ENCODE measurements around the gene MFAP4.

MFAP4 gene

DNA sequence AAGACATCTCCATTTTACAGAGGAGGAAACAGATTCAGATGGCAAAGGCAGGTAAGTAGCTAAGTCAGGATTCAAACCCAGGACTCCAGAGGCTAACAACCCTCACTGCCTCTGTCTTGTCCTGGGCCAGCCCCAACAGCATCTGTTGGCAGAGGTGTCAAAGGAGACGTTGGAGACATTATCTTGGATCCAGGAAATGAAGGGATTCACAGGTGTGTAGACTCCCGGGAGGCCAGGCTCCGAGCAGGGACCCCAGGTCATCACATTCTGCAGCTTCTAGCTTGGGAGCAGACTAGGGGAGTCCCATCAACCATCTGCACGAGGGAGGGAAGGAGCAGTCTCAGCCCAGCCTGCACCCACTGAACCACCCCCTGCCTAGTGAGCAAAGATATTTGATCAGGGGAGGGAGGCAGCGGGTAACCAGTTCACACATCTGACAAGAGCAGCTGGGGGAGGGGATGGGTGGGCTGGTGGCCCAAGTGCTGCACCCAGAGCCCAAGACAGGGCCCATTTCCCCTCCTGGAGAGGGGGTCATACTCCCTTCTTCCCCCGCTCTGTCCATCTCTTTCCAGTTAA, 23.4 kb downstream of the MFAP4 start:
- H3K4me2 ChIP-seq (ENCODE audit: low read depth, low read length, poor library complexity, severe bottlenecking): peak overlapping the region; percentile 67
- no peaks in the 10 kb centered on the region for H3K9me3 ChIP-seq (ENCODE audit: insufficient read depth, low read length)
- H3K4me3 ChIP-seq (ENCODE audit: insufficient read depth, low read length, poor library complexity, severe bottlenecking): no peak overlapping the region
- TF ChIP-seq EZH2phosphoT487 (conservative IDR thresholded peaks at IDR 0.05; ENCODE audit: low read length): no peak
- TF ChIP-seq, protein P1, sequence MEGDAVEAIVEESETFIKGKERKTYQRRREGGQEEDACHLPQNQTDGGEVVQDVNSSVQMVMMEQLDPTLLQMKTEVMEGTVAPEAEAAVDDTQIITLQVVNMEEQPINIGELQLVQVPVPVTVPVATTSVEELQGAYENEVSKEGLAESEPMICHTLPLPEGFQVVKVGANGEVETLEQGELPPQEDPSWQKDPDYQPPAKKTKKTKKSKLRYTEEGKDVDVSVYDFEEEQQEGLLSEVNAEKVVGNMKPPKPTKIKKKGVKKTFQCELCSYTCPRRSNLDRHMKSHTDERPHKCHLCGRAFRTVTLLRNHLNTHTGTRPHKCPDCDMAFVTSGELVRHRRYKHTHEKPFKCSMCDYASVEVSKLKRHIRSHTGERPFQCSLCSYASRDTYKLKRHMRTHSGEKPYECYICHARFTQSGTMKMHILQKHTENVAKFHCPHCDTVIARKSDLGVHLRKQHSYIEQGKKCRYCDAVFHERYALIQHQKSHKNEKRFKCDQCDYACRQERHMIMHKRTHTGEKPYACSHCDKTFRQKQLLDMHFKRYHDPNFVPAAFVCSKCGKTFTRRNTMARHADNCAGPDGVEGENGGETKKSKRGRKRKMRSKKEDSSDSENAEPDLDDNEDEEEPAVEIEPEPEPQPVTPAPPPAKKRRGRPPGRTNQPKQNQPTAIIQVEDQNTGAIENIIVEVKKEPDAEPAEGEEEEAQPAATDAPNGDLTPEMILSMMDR (IDR thresholded peaks at IDR 0.05; ENCODE audit: insufficient read depth, low read length, poor library complexity, severe bottlenecking): no peak
- 0 out of 2 replicates have a peak, but pooled peaks cover 3% of the 10 kb centered on the region for H3F3A ChIP-seq (ENCODE audit: insufficient read depth)
- H3K27ac ChIP-seq (ENCODE audit: low read depth, low read length): no peak overlapping the region
- H3K27me3 ChIP-seq (ENCODE audit: low read length): no peaks in the 10 kb centered on the region
- no peaks in the 10 kb centered on the region for H3K36me3 ChIP-seq (ENCODE audit: low read length)
- H2AFZ ChIP-seq (ENCODE audit: low read depth, low read length, severe bottlenecking): no peak overlapping the region
- H3K79me2 ChIP-seq (ENCODE audit: insufficient read depth, low read length): no peaks in the 10 kb centered on the region
- H3K9me2 ChIP-seq (replicated peaks; ENCODE audit: insufficient read depth, low read length): no peaks in the 10 kb centered on the region
- no peak overlapping the region for H3K9ac ChIP-seq (ENCODE audit: low read length)
- H4K20me1 ChIP-seq (ENCODE audit: low read depth, low read length): no peaks in the 10 kb centered on the region

DNA sequence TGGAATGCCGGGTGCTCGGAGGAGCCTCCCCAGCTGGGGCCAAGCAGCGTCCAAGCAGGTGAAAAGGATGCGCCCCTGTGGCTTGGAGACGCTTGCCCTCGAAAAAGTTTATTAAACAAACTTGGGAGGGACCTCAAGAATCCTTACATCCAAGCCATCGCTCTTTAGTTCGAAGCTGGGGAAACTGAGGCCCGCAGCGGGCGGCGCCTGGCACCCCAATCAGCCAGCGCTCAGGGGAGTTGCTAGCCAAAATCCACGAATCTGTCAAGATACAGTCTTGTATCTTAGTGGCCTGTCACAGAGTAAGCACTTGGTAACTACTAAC, 23.9 kb downstream of the MFAP4 start:
- H3K36me3 ChIP-seq (ENCODE audit: low read length): no peaks in the 10 kb centered on the region
- TF ChIP-seq EZH2phosphoT487 (conservative IDR thresholded peaks at IDR 0.05; ENCODE audit: low read length): no peak
- TF ChIP-seq, protein P1 (IDR thresholded peaks at IDR 0.05; ENCODE audit: insufficient read depth, low read length, poor library complexity, severe bottlenecking): peak; percentile 13
- H3K27ac ChIP-seq (ENCODE audit: low read depth, low read length): no peak overlapping the region
- H3K9me3 ChIP-seq (ENCODE audit: insufficient read depth, low read length): no peaks in the 10 kb centered on the region
- H3K4me3 ChIP-seq (ENCODE audit: insufficient read depth, low read length, poor library complexity, severe bottlenecking): peak overlapping the region; percentile 64
- no peaks in the 10 kb centered on the region for H3K27me3 ChIP-seq (ENCODE audit: low read length)
- no peaks in the 10 kb centered on the region for H4K20me1 ChIP-seq (ENCODE audit: low read depth, low read length)
- peak overlapping the region; percentile 95 for H2AFZ ChIP-seq (ENCODE audit: low read depth, low read length, severe bottlenecking)
- H3K9me2 ChIP-seq (replicated peaks; ENCODE audit: insufficient read depth, low read length): no peaks in the 10 kb centered on the region
- H3F3A ChIP-seq (ENCODE audit: insufficient read depth): 0 out of 2 replicates have a peak, but pooled peaks cover 3% of the 10 kb centered on the region
- no peaks in the 10 kb centered on the region for H3K79me2 ChIP-seq (ENCODE audit: insufficient read depth, low read length)
- H3K9ac ChIP-seq (ENCODE audit: low read length): peak overlapping the region; percentile 53; the same call in 1 of the 2 replicates
- H3K4me2 ChIP-seq (ENCODE audit: low read depth, low read length, poor library complexity, severe bottlenecking): peak overlapping the region; percentile 67

DNA sequence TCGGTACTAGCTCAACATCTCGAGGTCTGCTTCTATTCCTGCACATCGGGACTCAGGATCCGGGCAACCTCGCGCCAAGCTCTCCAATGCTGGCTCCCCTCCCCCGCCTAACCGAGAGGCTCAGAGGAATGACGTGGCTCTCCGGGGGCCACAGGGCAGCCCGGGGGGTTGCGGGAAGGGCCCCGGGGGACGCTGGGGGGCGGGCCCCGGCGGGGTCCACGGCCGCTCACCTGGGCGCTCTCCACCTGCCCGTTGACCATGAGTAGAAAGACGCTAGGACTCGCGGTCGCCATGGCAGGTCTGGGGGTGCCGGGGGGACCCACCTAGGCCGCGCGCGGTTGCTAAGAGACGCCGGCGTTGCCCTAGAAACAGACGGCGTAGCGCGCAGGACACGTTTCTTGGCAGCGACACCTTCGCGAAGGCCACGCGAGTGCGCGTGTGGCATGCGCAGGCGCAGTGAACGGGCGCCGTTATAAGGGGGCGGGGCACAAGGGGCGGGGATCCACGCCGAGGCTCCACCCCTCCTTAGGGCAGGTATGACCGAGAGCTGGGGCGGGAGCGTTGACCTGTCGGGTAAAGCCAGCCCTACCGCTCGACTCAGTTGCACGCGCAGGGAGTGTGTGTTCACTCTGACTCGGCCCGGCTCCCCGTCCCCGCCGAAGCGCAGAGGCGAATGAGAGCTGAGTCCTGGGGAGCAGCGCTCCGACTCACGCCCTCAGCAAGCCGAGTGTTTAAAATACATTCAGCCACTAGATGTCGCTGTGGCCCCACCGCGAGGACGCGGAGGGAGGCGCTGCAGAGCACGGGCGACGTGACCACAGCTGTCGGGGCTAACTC, 24.5 kb downstream of the MFAP4 start, which contains the start of gene B9D1:
Gene B9D1, minus strand, starts transcription at position 447 of the 837 bp plus-strand sequence. Its CDS starts 154 bp downstream, at position 293.
- H3K9me2 ChIP-seq (replicated peaks; ENCODE audit: insufficient read depth, low read length): no peaks in the 10 kb centered on the region
- TF ChIP-seq EZH2phosphoT487 (conservative IDR thresholded peaks at IDR 0.05; ENCODE audit: low read length): no peak
- TF ChIP-seq, protein P1 (IDR thresholded peaks at IDR 0.05; ENCODE audit: insufficient read depth, low read length, poor library complexity, severe bottlenecking): peak; percentile 76
- no peaks in the 10 kb centered on the region for H3K9me3 ChIP-seq (ENCODE audit: insufficient read depth, low read length)
- 0 out of 2 replicates have a peak, but pooled peaks cover 3% of the 10 kb centered on the region for H3F3A ChIP-seq (ENCODE audit: insufficient read depth)
- H2AFZ ChIP-seq (ENCODE audit: low read depth, low read length, severe bottlenecking): peak within 1 kb of the TSS; percentile 95
- no peaks in the 10 kb centered on the region for H3K36me3 ChIP-seq (ENCODE audit: low read length)
- H3K4me2 ChIP-seq (ENCODE audit: low read depth, low read length, poor library complexity, severe bottlenecking): peak within 1 kb of the TSS; percentile 67
- no peaks in the 10 kb centered on the region for H4K20me1 ChIP-seq (ENCODE audit: low read depth, low read length)
- H3K27ac ChIP-seq (ENCODE audit: low read depth, low read length): no peak within 1 kb of the TSS
- peak within 1 kb of the TSS; percentile 64 for H3K4me3 ChIP-seq (ENCODE audit: insufficient read depth, low read length, poor library complexity, severe bottlenecking)
- H3K27me3 ChIP-seq (ENCODE audit: low read length): no peaks in the 10 kb centered on the region
- H3K79me2 ChIP-seq (ENCODE audit: insufficient read depth, low read length): no peaks in the 10 kb centered on the region
- H3K9ac ChIP-seq (ENCODE audit: low read length): peak within 1 kb of the TSS; percentile 53
